ENCODE measurements around the gene SORBS2. TPM values are rescaled to one million over a fixed set of nuclear protein-coding genes. Genes with fewer than 3 reads are reported as not detected.

Gene SORBS2
- total RNA-seq, 4 donors from 2014 or later = 17.4 to 40.8 (median 21.9) TPM

- Histone ChIP-seq H3K4me3 (no peak overlapping the region), H3K36me3 (no peaks in the 10 kb centered on the region), H3K4me1 (peaks cover 24% of the 10 kb centered on the region), H3K9me3 (no peaks in the 10 kb centered on the region), H3K27me3 (peaks cover 8% of the 10 kb centered on the region), H3K27ac (no peak overlapping the region)
- no peak for DNase-seq (ENCODE audit: low spot score in 2 of 2)
- TF ChIP-seq CTCF (IDR thresholded peaks at IDR 0.05) (no peak), POLR2A (IDR thresholded peaks at IDR 0.05) (no peak), POLR2AphosphoS5 (IDR thresholded peaks at IDR 0.05) (no peak), EP300 (IDR thresholded peaks at IDR 0.05) (no peak)
- WGBS = 29% methylated on average over 4 of the region's 4 CpGs
Measured at GRCh38 chr4:185591679-185592141, 220.3 kb downstream of the SORBS2 start.

- Histone ChIP-seq H3K4me3 (no peak overlapping the region), H3K9me3 (no peaks in the 10 kb centered on the region), H3K27ac (no peak overlapping the region), H3K4me1 (peaks cover 24% of the 10 kb centered on the region), H3K36me3 (no peaks in the 10 kb centered on the region), H3K27me3 (peaks cover 8% of the 10 kb centered on the region)
- TF ChIP-seq POLR2A (IDR thresholded peaks at IDR 0.05) = no peak
- no peak for TF ChIP-seq CTCF (IDR thresholded peaks at IDR 0.05)
- no peak for TF ChIP-seq POLR2AphosphoS5 (IDR thresholded peaks at IDR 0.05)
- TF ChIP-seq EP300 (IDR thresholded peaks at IDR 0.05) = no peak
- WGBS = 68% methylated on average over 3 of the region's 3 CpGs
- DNase-seq (ENCODE audit: low spot score in 2 of 2) = no peak
Measured at GRCh38 chr4:185590982-185591381, 221.0 kb downstream of the SORBS2 start.

GRCh38 chr4:185589067-185589836 is 222.7 kb downstream of the SORBS2 start:
- H3K27me3 ChIP-seq = peaks cover 8% of the 10 kb centered on the region
- DNase-seq (ENCODE audit: low spot score in 2 of 2) = no peak
- H3K36me3 ChIP-seq = no peaks in the 10 kb centered on the region
- no peak overlapping the region for H3K27ac ChIP-seq
- TF ChIP-seq EP300 (IDR thresholded peaks at IDR 0.05) (no peak), POLR2A (IDR thresholded peaks at IDR 0.05) (no peak), CTCF (IDR thresholded peaks at IDR 0.05) (no peak), POLR2AphosphoS5 (IDR thresholded peaks at IDR 0.05) (no peak)
- WGBS = 83% methylated on average over 13 of the region's 13 CpGs
- H3K4me3 ChIP-seq = no peak overlapping the region
- no peaks in the 10 kb centered on the region for H3K9me3 ChIP-seq
- H3K4me1 ChIP-seq = peaks cover 24% of the 10 kb centered on the region

GRCh38 chr4:185587427-185588161 is 224.4 kb downstream of the SORBS2 start:
- WGBS = 24% methylated on average over 32 of the region's 32 CpGs
- H3K27ac ChIP-seq = peak overlapping the region; percentile 34
- H3K9me3 ChIP-seq = no peaks in the 10 kb centered on the region
- peaks cover 8% of the 10 kb centered on the region for H3K27me3 ChIP-seq
- no peaks in the 10 kb centered on the region for H3K36me3 ChIP-seq
- H3K4me1 ChIP-seq = peaks cover 24% of the 10 kb centered on the region
- DNase-seq (ENCODE audit: low spot score in 2 of 2) = no peak
- no peak for TF ChIP-seq EP300 (IDR thresholded peaks at IDR 0.05)
- no peak for TF ChIP-seq CTCF (IDR thresholded peaks at IDR 0.05)
- no peak for TF ChIP-seq POLR2AphosphoS5 (IDR thresholded peaks at IDR 0.05)
- no peak for TF ChIP-seq POLR2A (IDR thresholded peaks at IDR 0.05)
- peak overlapping the region; percentile 27 for H3K4me3 ChIP-seq

- no peaks in the 10 kb centered on the region for H3K36me3 ChIP-seq
- no peak overlapping the region for H3K27ac ChIP-seq
- peaks cover 8% of the 10 kb centered on the region for H3K27me3 ChIP-seq
- WGBS = 35% methylated on average over 6 of the region's 6 CpGs
- DNase-seq (ENCODE audit: low spot score in 2 of 2) = no peak
- TF ChIP-seq EP300 (IDR thresholded peaks at IDR 0.05) (no peak), POLR2A (IDR thresholded peaks at IDR 0.05) (no peak), CTCF (IDR thresholded peaks at IDR 0.05) (no peak), POLR2AphosphoS5 (IDR thresholded peaks at IDR 0.05) (no peak)
- peaks cover 24% of the 10 kb centered on the region for H3K4me1 ChIP-seq
- no peaks in the 10 kb centered on the region for H3K9me3 ChIP-seq
- peak overlapping the region; percentile 27 for H3K4me3 ChIP-seq
Measured at GRCh38 chr4:185587030-185587426, 225.0 kb downstream of the SORBS2 start.

Data from suprapubic skin (tissue), 4 donors.